ENCODE measurements around the gene LGR5. TPM values are rescaled to one million over a fixed set of nuclear protein-coding genes. Genes with fewer than 3 reads are reported as not detected.
A peak's percentile ranks its signal among the peaks of the same experiment; 100 is the strongest.

LGR5 gene
- total and polyA plus RNA-seq, 2 of the 13 experiments (the other 11 are each of a cell fraction or from before 2014, with no cell fraction given): 37.0 to 121 TPM

GRCh38 chr12:71440763-71441748 lies 1.5 kb downstream of the LGR5 start (continued):
- TF ChIP-seq SOX5 (CRISPR knock-in tag; IDR thresholded peaks at IDR 0.05; ENCODE audit: borderline replicate concordance): peak; percentile 85; the same call in 1 of the 2 replicates
- peak; percentile 55; the same call in 1 of the 2 replicates for TF ChIP-seq JUN (CRISPR knock-in tag; IDR thresholded peaks at IDR 0.05)
- peak; percentile 51; the same call in 1 of the 2 replicates for TF ChIP-seq GMEB1 (CRISPR knock-in tag; IDR thresholded peaks at IDR 0.05; ENCODE audit: borderline replicate concordance)
- no peak for TF ChIP-seq ADNP (CRISPR knock-in tag; IDR thresholded peaks at IDR 0.05)
- TF ChIP-seq NCOA1 (CRISPR knock-in tag; IDR thresholded peaks at IDR 0.05): peak; percentile 35; the same call in 1 of the 2 replicates
- TF ChIP-seq ZNF646 (CRISPR knock-in tag; IDR thresholded peaks at IDR 0.05): no peak
- TF ChIP-seq ZNF225 (CRISPR knock-in tag; IDR thresholded peaks at IDR 0.05): no peak
- TF ChIP-seq HMGXB4 (CRISPR knock-in tag; IDR thresholded peaks at IDR 0.05; ENCODE audit: borderline replicate concordance in 1 of 2, low read depth in 1 of 2): peak in 1 of 2 experiments; percentile 82; a peak in 2 of 4 replicates
- peak; percentile 92 for TF ChIP-seq NFIC (IDR thresholded peaks at IDR 0.05; ENCODE audit: low read length)
- no peak for TF ChIP-seq EEA1 (CRISPR knock-in tag; IDR thresholded peaks at IDR 0.05; ENCODE audit: borderline replicate concordance)
- TF ChIP-seq SAP130 (CRISPR knock-in tag; IDR thresholded peaks at IDR 0.05; ENCODE audit: low read depth): peak; percentile 95
- peak; percentile 59; the same call in 1 of the 2 replicates for TF ChIP-seq GABPB1 (CRISPR knock-in tag; IDR thresholded peaks at IDR 0.05)
- no peak for TF ChIP-seq ZFAT (CRISPR knock-in tag; conservative IDR thresholded peaks at IDR 0.05)
